HG03460 (cell line): ENCODE measurements around the gene IL34.
"Not testable (repeated sequence)": the region's sequence is repeated elsewhere in the genome, so short reads cannot be mapped to it uniquely, and the experiment has no call there.

Experiments
- ATAC-seq: cut with Tn5 transposase; IDR thresholded peaks from one replicate; pipeline ENCODE4 v1.9.1; 2021; ENCODE audit not compliant: unreplicated experiment

IL34 gene

GRCh38 chr16:70630960-70631745 is 15.2 kb upstream of the IL34 start:
- ATAC-seq: no peak

DNA sequence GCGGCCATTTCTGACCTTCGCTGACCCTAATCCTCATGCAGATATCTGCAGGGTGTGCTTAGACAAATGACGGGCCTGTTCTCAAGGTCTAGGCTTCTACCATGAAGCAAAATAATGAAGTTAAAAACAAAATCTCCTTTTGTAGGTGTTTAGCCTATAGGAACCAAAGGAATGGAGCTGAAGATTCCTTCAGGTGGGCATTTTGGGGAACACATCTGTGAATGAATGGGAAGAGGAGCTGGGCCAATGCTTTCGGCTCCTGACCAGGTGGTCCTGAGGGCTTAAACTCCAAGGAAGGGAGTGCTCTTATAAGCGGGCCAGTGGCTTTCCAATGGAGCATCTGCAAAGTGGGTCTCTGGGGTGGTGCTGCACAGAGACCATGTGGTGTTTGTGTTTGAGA is 14.1 kb upstream of the IL34 start:
- ATAC-seq: no peak

GRCh38 chr16:70633617-70634016 is 12.7 kb upstream of the IL34 start:
- ATAC-seq: not testable (repeated sequence)

GRCh38 chr16:70634861-70635260 is 11.5 kb upstream of the IL34 start:
- no peak for ATAC-seq

GRCh38 chr16:70635336-70636016 is 10.9 kb upstream of the IL34 start:
- no peak for ATAC-seq

GRCh38 chr16:70638814-70639792 is 7.3 kb upstream of the IL34 start:
- ATAC-seq: no peak

- ATAC-seq: no peak
Measured at GRCh38 chr16:70642633-70643032, 3.7 kb upstream of the IL34 start.

DNA sequence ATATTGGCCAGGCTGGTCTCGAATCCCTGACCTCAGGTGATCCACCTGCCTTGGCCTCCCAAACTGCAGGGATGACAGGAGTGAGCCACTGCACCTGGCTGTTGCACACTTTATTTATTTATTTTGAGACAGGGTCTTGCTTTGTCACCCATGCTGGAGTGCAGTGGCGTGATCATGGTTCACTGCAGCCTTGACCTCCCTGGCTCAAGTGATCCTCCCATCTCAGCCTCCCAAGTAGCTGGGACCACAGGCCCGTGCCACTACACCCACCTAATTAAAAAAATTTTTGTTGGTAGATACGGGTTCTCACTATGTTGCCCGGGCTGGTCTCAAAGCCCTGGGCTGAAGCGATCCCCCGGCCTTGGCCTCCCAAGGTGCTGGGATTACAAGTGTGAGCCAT is 3.1 kb upstream of the IL34 start:
- not testable (repeated sequence) for ATAC-seq

DNA sequence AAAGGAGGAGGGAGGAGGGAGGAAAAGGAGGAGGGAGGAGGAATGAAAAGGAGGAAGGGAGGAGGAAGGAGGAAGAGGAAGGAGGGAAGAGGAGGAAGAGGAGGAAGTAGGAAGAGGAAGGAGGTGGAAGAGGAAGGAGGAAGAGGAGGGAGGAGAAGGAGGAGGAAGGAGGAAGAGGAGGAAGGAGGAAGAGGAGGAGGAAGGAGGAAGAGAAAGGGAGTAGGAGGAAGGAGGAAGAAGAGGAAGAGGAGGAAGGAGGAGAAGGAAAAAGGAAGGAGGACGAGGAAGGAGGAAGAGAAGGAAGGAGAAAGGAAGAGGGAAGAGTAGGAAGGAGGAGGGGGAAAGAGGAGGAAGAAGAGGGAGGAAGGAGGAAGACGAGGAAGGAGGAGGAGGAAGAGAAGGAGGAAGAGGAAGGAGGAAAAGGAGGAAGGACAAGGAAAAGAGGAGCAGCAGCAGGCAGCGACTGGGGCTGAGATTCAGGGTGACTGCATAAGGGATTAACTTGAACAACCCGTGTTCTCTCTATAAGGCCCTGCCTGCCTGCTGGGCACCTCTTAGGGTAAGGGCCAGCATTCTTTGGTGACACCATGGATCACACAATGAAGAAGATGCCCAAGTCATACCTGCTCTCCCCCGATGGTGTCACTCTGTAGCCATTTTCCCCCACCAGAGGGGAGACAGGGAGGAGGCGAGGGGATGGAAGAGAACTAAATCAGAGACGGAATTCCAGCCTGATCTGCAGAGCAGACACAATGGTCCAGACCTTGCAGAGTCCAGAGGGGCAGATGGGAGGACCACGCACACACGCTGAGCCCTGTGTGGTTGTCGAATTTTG is 1.4 kb upstream of the IL34 start:
- no peak for ATAC-seq

- ATAC-seq: no peak
Measured at GRCh38 chr16:70647441-70648359, 1.3 kb downstream of the IL34 start.

DNA sequence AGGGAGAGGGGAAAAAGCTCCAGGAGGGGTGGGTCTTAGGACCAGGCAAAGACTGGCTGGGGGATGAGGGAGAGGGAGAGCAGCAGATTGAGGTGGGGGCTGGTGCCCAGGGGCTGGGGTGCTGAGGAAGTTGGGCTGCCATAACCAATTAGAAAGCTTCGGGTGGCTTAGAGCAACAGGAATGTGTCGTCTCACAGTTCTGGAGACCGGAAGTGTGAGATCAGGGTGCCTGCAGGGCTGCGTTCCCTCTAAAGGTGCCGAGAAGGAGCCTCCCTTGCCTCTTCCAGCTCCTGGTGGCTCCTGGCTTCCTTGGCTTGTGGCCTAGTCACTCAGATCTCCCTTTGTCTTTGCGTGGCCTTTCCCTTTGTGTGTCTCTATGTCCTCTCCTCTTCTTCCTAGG is 2.2 kb downstream of the IL34 start:
- ATAC-seq: no peak

- no peak for ATAC-seq
Measured at GRCh38 chr16:70649300-70649699, 2.9 kb downstream of the IL34 start.

DNA sequence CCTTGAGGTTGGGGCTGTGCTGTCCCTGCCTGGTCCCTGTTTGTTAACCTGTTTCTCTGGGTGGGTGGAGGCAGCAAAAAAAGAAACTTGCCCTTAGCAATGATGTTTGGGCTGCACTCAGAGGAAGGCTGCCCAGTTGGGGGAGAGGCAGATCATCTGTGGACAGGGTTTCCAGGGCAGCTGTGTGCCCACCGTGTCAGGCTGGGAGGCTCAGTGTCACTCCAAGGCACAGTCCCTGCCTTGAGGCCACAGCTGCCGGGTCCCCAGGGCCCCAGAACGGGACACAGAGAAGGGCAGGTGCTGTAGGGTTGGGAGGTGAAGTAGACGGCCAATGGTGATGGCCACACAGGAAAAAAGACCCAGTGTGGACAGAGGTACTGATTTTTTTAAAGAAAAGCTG is 3.9 kb downstream of the IL34 start:
- ATAC-seq: no peak

GRCh38 chr16:70651524-70651923 is 5.2 kb downstream of the IL34 start:
- no peak for ATAC-seq

GRCh38 chr16:70652322-70652721 is 6.0 kb downstream of the IL34 start:
- no peak for ATAC-seq

GRCh38 chr16:70653406-70653805 is 7.0 kb downstream of the IL34 start:
- ATAC-seq: no peak

GRCh38 chr16:70653809-70654771 is 7.7 kb downstream of the IL34 start:
- ATAC-seq: no peak

- no peak for ATAC-seq
Measured at GRCh38 chr16:70656065-70656711, 9.8 kb downstream of the IL34 start.
